K562 (cell line): ENCODE measurements around the gene TRIM38.
"Not testable (repeated sequence)": the region's sequence is repeated elsewhere in the genome, so short reads cannot be mapped to it uniquely, and the experiment has no call there.

Experiments
- BACH1 ChIP-seq: fragments of 200-800 bp; sonication (Bioruptor generic); IDR thresholded peaks from 2 replicates; pipeline ENCODE4 v1.6.1; 2016; ENCODE audit warnings: missing genetic modification characterization, missing compliant biosample characterization
- EP300 ChIP-seq: IDR thresholded peaks from 2 replicates; pipeline ENCODE4 v1.6.1; 2012; ENCODE audit warnings: low read length, improper control_type of control experiment
- GABPA ChIP-seq: fragments of 200-800 bp; sonication (Bioruptor generic); conservative IDR thresholded peaks from 2 replicates; pipeline ENCODE4 v1.6.1; 2016; ENCODE audit warnings: low read depth, missing genetic modification characterization, missing compliant biosample characterization
- NONO ChIP-seq, 2 experiments: fragments of 200-400 bp in 1 of 2; fragments of 450-650 bp in 1 of 2; formaldehyde crosslinking in 1 of 2; IDR thresholded peaks; 2 replicates each; pipeline ENCODE4 v1.6.1; 2017; ENCODE audit warnings: low read depth in 2 of 2, mild to moderate bottlenecking in 2 of 2, moderate library complexity in 2 of 2, low read length in 1 of 2
- POLR2AphosphoS5 ChIP-seq: IDR thresholded peaks from 2 replicates; pipeline ENCODE4 v1.6.1; 2011; ENCODE audit warnings: mild to moderate bottlenecking, low read depth, low read length, moderate library complexity; ENCODE audit not compliant: control insufficient read depth, insufficient read depth
- TF ChIP-seq, protein P1 (sequence below), 3 experiments: IDR thresholded peaks in 2 of 3; conservative IDR thresholded peaks in 1 of 3; 2 replicates each; pipeline ENCODE4 v1.5.1; 2011 to 2012; ENCODE audit warnings: low read length in 3 of 3, mild to moderate bottlenecking in 3 of 3, control low read depth in 2 of 3, improper control_type of control experiment in 1 of 3, inconsistent platforms in 1 of 3, low read depth in 1 of 3, mixed read lengths in 1 of 3, moderate library complexity in 1 of 3; ENCODE audit not compliant: insufficient read depth in 2 of 3

GRCh38 chr6:25929785-25930184 is 32.8 kb upstream of the TRIM38 start:
- not testable (repeated sequence) for TF ChIP-seq EP300; BACH1; GABPA (tag); POLR2AphosphoS5; NONO (IDR thresholded peaks at IDR 0.05; ENCODE audit: low read depth in 2 of 2, low read length in 1 of 2)
- TF ChIP-seq, protein P1, sequence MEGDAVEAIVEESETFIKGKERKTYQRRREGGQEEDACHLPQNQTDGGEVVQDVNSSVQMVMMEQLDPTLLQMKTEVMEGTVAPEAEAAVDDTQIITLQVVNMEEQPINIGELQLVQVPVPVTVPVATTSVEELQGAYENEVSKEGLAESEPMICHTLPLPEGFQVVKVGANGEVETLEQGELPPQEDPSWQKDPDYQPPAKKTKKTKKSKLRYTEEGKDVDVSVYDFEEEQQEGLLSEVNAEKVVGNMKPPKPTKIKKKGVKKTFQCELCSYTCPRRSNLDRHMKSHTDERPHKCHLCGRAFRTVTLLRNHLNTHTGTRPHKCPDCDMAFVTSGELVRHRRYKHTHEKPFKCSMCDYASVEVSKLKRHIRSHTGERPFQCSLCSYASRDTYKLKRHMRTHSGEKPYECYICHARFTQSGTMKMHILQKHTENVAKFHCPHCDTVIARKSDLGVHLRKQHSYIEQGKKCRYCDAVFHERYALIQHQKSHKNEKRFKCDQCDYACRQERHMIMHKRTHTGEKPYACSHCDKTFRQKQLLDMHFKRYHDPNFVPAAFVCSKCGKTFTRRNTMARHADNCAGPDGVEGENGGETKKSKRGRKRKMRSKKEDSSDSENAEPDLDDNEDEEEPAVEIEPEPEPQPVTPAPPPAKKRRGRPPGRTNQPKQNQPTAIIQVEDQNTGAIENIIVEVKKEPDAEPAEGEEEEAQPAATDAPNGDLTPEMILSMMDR (IDR thresholded peaks at IDR 0.05 in 2 of 3, conservative IDR thresholded peaks at IDR 0.05 in 1 of 3; ENCODE audit: insufficient read depth in 2 of 3, low read depth in 1 of 3, low read length in 3 of 3), result not testable (repeated sequence)
